Measurements from ENCODE around the gene GALNT11.

The GALNT11 gene

DNA sequence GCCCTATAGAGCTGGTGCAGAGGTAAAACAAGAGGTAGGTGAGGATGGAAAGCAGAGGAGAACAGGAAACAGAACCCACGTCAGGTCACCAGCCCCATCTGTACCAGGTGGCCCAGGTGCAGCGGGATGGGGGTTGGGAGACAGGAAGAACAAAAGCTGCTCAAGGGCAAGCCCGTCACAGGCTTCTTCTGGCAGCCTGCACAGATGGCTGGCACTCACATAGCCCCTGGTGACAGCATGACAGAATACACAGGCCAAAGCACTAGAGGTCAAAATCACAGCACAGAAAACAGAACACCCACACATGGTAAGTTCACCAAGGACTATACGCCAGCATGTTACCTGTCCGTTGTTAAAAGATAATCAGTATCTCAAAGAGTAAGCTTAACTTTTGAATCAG lies 126.8 kb downstream of the GALNT11 start:
- no peak for DNase-seq (ENCODE audit: low spot score)

DNA sequence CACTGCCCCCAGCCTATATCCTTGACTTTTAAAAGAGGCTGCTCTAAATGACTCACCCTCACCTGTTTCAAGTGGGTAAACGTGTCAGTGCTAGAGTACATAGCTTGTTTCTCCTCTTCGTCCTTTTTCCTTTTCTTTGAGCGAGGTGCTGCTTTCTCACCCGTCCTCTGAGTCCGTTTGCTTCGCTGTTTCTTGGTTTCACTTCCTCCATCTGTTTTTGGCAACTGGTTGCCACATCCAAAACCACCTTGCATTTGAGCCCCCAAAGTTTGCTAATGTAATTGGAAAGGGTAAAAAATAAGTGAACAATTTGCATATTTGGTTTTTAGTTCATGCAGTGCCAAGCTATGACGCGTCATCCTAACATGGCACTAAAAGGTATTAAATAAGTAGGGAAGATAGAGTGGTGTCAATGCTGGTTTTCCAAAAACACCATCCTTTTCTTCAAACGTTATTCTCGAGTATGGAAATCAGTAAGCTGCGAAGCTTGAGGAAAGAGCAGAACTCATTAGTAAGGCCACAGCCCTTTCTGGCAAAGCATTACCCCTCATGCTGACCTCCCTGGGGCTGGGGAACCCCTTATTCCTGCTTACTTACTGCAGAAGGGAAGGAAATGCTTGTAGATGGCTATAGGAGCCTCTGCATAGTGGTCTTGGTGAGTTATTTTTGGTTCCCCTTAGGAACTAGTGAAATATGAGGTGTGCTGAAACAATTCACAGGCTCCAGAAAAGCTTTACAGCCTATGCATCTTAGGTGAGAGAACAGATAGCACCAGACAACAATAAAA lies 133.5 kb downstream of the GALNT11 start:
- no peak for DNase-seq (ENCODE audit: low spot score)

DNA sequence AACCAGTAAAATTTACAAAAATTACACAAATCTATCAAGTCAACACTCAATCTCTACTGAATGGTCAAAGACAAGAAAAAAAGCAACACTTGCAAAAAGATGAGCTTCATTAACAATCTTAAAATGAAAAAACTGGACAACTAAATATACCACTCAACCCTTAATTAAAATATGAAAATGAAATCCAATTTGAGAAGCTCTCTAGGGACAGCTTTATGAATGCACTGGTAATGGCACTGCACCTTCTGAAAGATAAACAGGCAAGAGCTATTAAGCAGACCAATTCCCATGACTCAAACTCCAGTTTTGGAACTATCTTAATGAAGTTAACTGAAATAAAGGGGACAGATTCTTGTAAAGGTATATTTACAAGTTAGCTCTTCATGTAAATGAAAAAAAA lies 135.7 kb downstream of the GALNT11 start:
- no peak for DNase-seq (ENCODE audit: low spot score)

DNA sequence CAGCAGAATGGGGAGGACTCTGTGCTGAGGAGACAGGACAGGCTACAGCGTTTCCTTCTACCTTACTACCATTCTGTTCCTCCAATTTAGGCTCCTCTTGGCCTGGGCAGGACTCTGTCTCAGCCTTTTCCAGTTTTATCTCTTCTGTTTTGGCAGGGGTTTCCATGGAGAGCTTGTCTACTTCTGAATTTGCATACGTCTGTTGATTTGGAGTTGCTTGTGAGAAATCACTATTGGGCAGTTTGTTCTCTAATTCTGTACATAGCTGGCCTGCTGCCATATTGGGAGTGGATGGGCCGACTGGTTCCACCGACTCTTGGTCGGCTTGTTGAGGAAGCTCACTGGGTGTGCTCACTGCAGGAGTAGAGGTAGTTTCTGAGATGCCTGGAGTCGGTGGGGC lies 136.8 kb downstream of the GALNT11 start:
- no peak for DNase-seq (ENCODE audit: low spot score)
